ENCODE data around the gene PDCD11.
"Not testable (repeated sequence)": the region's sequence is repeated elsewhere in the genome, so short reads cannot be mapped to it uniquely, and the experiment has no call there.

The PDCD11 gene

GRCh38 chr10:103416436-103417147 is 20.2 kb downstream of the PDCD11 start:
- FAIRE-seq (peak; percentile 41), DNase-seq (ENCODE audit: insufficient read length, low spot score) (no peak)
- TF ChIP-seq POU2F2 (IDR thresholded peaks at IDR 0.05; ENCODE audit: low read depth, low read length) (no peak), POLR2AphosphoS5 (IDR thresholded peaks at IDR 0.05; ENCODE audit: low read depth, low read length) (no peak), PAX5 (IDR thresholded peaks at IDR 0.05; ENCODE audit: insufficient read depth, low read length, severe bottlenecking) (no peak), POLR2A (IDR thresholded peaks at IDR 0.05; ENCODE audit: low read depth, low read length) (no peak), SPI1 (IDR thresholded peaks at IDR 0.05; ENCODE audit: low read depth, low read length) (no peak), TAF1 (IDR thresholded peaks at IDR 0.05; ENCODE audit: low read depth, low read length) (no peak)

- not testable (repeated sequence) for FAIRE-seq; DNase-seq (ENCODE audit: insufficient read length, low spot score)
These were observed 20.7 kb downstream of the PDCD11 start for GRCh38 chr10:103417148-103417469.

GRCh38 chr10:103417601-103418000 is 21.2 kb downstream of the PDCD11 start:
- DNase-seq (ENCODE audit: insufficient read length, low spot score) (no peak), FAIRE-seq (no peak)
- TF ChIP-seq SPI1 (IDR thresholded peaks at IDR 0.05; ENCODE audit: low read depth, low read length) = no peak
- no peak for TF ChIP-seq TAF1 (IDR thresholded peaks at IDR 0.05; ENCODE audit: low read depth, low read length)
- TF ChIP-seq PAX5 (IDR thresholded peaks at IDR 0.05; ENCODE audit: insufficient read depth, low read length, severe bottlenecking) = no peak
- no peak for TF ChIP-seq POU2F2 (IDR thresholded peaks at IDR 0.05; ENCODE audit: low read depth, low read length)
- TF ChIP-seq POLR2AphosphoS5 (IDR thresholded peaks at IDR 0.05; ENCODE audit: low read depth, low read length) = no peak
- no peak for TF ChIP-seq POLR2A (IDR thresholded peaks at IDR 0.05; ENCODE audit: low read depth, low read length)

- DNase-seq (ENCODE audit: insufficient read length, low spot score) = no peak
- TF ChIP-seq POU2F2 (IDR thresholded peaks at IDR 0.05; ENCODE audit: low read depth, low read length) (no peak), SPI1 (IDR thresholded peaks at IDR 0.05; ENCODE audit: low read depth, low read length) (no peak), POLR2AphosphoS5 (IDR thresholded peaks at IDR 0.05; ENCODE audit: low read depth, low read length) (no peak), TAF1 (IDR thresholded peaks at IDR 0.05; ENCODE audit: low read depth, low read length) (no peak), PAX5 (IDR thresholded peaks at IDR 0.05; ENCODE audit: insufficient read depth, low read length, severe bottlenecking) (no peak), POLR2A (IDR thresholded peaks at IDR 0.05; ENCODE audit: low read depth, low read length) (no peak)
- FAIRE-seq = no peak
These were observed 22.7 kb downstream of the PDCD11 start for GRCh38 chr10:103419101-103419500.

GRCh38 chr10:103423748-103424147 is 27.3 kb downstream of the PDCD11 start:
- no peak for FAIRE-seq
- DNase-seq (ENCODE audit: insufficient read length, low spot score) = no peak
- TF ChIP-seq SPI1 (IDR thresholded peaks at IDR 0.05; ENCODE audit: low read depth, low read length) (no peak), POU2F2 (IDR thresholded peaks at IDR 0.05; ENCODE audit: low read depth, low read length) (no peak), PAX5 (IDR thresholded peaks at IDR 0.05; ENCODE audit: insufficient read depth, low read length, severe bottlenecking) (no peak), POLR2AphosphoS5 (IDR thresholded peaks at IDR 0.05; ENCODE audit: low read depth, low read length) (no peak), POLR2A (IDR thresholded peaks at IDR 0.05; ENCODE audit: low read depth, low read length) (no peak), TAF1 (IDR thresholded peaks at IDR 0.05; ENCODE audit: low read depth, low read length) (no peak)

GRCh38 chr10:103427866-103428265 is 31.4 kb downstream of the PDCD11 start:
- FAIRE-seq (no peak), DNase-seq (ENCODE audit: insufficient read length, low spot score) (no peak)
- TF ChIP-seq POLR2A (IDR thresholded peaks at IDR 0.05; ENCODE audit: low read depth, low read length) = no peak
- TF ChIP-seq TAF1 (IDR thresholded peaks at IDR 0.05; ENCODE audit: low read depth, low read length) = no peak
- TF ChIP-seq POLR2AphosphoS5 (IDR thresholded peaks at IDR 0.05; ENCODE audit: low read depth, low read length) = no peak
- no peak for TF ChIP-seq SPI1 (IDR thresholded peaks at IDR 0.05; ENCODE audit: low read depth, low read length)
- no peak for TF ChIP-seq PAX5 (IDR thresholded peaks at IDR 0.05; ENCODE audit: insufficient read depth, low read length, severe bottlenecking)
- no peak for TF ChIP-seq POU2F2 (IDR thresholded peaks at IDR 0.05; ENCODE audit: low read depth, low read length)

- no peak for TF ChIP-seq POLR2A (IDR thresholded peaks at IDR 0.05; ENCODE audit: low read depth, low read length)
- TF ChIP-seq TAF1 (IDR thresholded peaks at IDR 0.05; ENCODE audit: low read depth, low read length) = no peak
- TF ChIP-seq PAX5 (IDR thresholded peaks at IDR 0.05; ENCODE audit: insufficient read depth, low read length, severe bottlenecking) = no peak
- TF ChIP-seq POU2F2 (IDR thresholded peaks at IDR 0.05; ENCODE audit: low read depth, low read length) = no peak
- no peak for TF ChIP-seq POLR2AphosphoS5 (IDR thresholded peaks at IDR 0.05; ENCODE audit: low read depth, low read length)
- TF ChIP-seq SPI1 (IDR thresholded peaks at IDR 0.05; ENCODE audit: low read depth, low read length) = no peak
- FAIRE-seq (no peak), DNase-seq (ENCODE audit: insufficient read length, low spot score) (no peak)
These were observed 32.7 kb downstream of the PDCD11 start for GRCh38 chr10:103428989-103429643.

- TF ChIP-seq POU2F2 (IDR thresholded peaks at IDR 0.05; ENCODE audit: low read depth, low read length) (no peak), PAX5 (IDR thresholded peaks at IDR 0.05; ENCODE audit: insufficient read depth, low read length, severe bottlenecking) (no peak), POLR2AphosphoS5 (IDR thresholded peaks at IDR 0.05; ENCODE audit: low read depth, low read length) (no peak), SPI1 (IDR thresholded peaks at IDR 0.05; ENCODE audit: low read depth, low read length) (no peak), POLR2A (IDR thresholded peaks at IDR 0.05; ENCODE audit: low read depth, low read length) (no peak), TAF1 (IDR thresholded peaks at IDR 0.05; ENCODE audit: low read depth, low read length) (no peak)
- DNase-seq (ENCODE audit: insufficient read length, low spot score) = no peak
- no peak for FAIRE-seq
These were observed 33.2 kb downstream of the PDCD11 start for GRCh38 chr10:103429647-103430046.

- no peak for TF ChIP-seq TAF1 (IDR thresholded peaks at IDR 0.05; ENCODE audit: low read depth, low read length)
- TF ChIP-seq POLR2AphosphoS5 (IDR thresholded peaks at IDR 0.05; ENCODE audit: low read depth, low read length) = no peak
- no peak for TF ChIP-seq PAX5 (IDR thresholded peaks at IDR 0.05; ENCODE audit: insufficient read depth, low read length, severe bottlenecking)
- no peak for TF ChIP-seq POU2F2 (IDR thresholded peaks at IDR 0.05; ENCODE audit: low read depth, low read length)
- no peak for TF ChIP-seq SPI1 (IDR thresholded peaks at IDR 0.05; ENCODE audit: low read depth, low read length)
- no peak for TF ChIP-seq POLR2A (IDR thresholded peaks at IDR 0.05; ENCODE audit: low read depth, low read length)
- DNase-seq (ENCODE audit: insufficient read length, low spot score) = no peak
- no peak for FAIRE-seq
These were observed 35.5 kb downstream of the PDCD11 start for GRCh38 chr10:103431902-103432301.

Data from GM12891 (cell line).